ENCODE data around the gene KDSR. TPM values are rescaled to one million over a fixed set of nuclear protein-coding genes. Genes with fewer than 3 reads are reported as not detected.
A peak's percentile ranks its signal among the peaks of the same experiment; 100 is the strongest.

Gene KDSR
- total and polyA plus RNA-seq, 10 donors = 5.7 to 42.2 (median 32.6) TPM

- DNase-seq = no peak
- TF ChIP-seq, protein P1, sequence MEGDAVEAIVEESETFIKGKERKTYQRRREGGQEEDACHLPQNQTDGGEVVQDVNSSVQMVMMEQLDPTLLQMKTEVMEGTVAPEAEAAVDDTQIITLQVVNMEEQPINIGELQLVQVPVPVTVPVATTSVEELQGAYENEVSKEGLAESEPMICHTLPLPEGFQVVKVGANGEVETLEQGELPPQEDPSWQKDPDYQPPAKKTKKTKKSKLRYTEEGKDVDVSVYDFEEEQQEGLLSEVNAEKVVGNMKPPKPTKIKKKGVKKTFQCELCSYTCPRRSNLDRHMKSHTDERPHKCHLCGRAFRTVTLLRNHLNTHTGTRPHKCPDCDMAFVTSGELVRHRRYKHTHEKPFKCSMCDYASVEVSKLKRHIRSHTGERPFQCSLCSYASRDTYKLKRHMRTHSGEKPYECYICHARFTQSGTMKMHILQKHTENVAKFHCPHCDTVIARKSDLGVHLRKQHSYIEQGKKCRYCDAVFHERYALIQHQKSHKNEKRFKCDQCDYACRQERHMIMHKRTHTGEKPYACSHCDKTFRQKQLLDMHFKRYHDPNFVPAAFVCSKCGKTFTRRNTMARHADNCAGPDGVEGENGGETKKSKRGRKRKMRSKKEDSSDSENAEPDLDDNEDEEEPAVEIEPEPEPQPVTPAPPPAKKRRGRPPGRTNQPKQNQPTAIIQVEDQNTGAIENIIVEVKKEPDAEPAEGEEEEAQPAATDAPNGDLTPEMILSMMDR (IDR thresholded peaks at IDR 0.05 in 8 of 11, conservative IDR thresholded peaks at IDR 0.05 in 3 of 11) = no peak
- TF ChIP-seq POLR2AphosphoS5 (IDR thresholded peaks at IDR 0.05) = no peak
- TF ChIP-seq POLR2A (IDR thresholded peaks at IDR 0.05) = no peak
- Histone ChIP-seq H3K27me3 (replicated peaks in 1 of 7) (no peaks in the 10 kb centered on the region), H3K9me3 (no peaks in the 10 kb centered on the region), H3K36me3 (peaks cover 0 to 16% (median 2%) of the 10 kb centered on the region in 6 donors), H3K4me3 (no peak overlapping the region), H3K4me1 (peaks cover 67 to 100% (median 94%) of the 10 kb centered on the region in 6 donors), H3K27ac (peak overlapping the region in 7 of 8 donors; percentile 1 to 82 (median 65))
- intact Hi-C loops (cut with DNase I; ENCODE audit: low total_unique reads) = no loop called here
- WGBS, 5 donors = 30 to 41% (median 36%) methylated on average over 3 of the region's 3 CpGs
Measured at GRCh38 chr18:63303547-63303946, 63.5 kb downstream of the KDSR start.

GRCh38 chr18:63302636-63303405 is 64.2 kb downstream of the KDSR start:
- no peak for DNase-seq
- TF ChIP-seq, protein P1 (IDR thresholded peaks at IDR 0.05 in 8 of 11, conservative IDR thresholded peaks at IDR 0.05 in 3 of 11) = no peak
- TF ChIP-seq POLR2A (IDR thresholded peaks at IDR 0.05) (no peak), POLR2AphosphoS5 (IDR thresholded peaks at IDR 0.05) (no peak)
- Histone ChIP-seq H3K9me3 (no peaks in the 10 kb centered on the region), H3K27ac (peak overlapping the region; percentile 15 to 82 (median 62)), H3K27me3 (replicated peaks in 1 of 7) (no peaks in the 10 kb centered on the region), H3K4me1 (peaks cover 64 to 100% (median 94%) of the 10 kb centered on the region in 6 donors), H3K4me3 (no peak overlapping the region), H3K36me3 (peaks cover 0 to 22% (median 2%) of the 10 kb centered on the region in 6 donors)
- intact Hi-C loops (cut with DNase I; ENCODE audit: low total_unique reads) = no loop called here
- 42 to 47% (median 44%) methylated on average over 5 of the region's 5 CpGs for WGBS, 5 donors

GRCh38 chr18:63302220-63302619 is 64.8 kb downstream of the KDSR start:
- peaks cover 58 to 100% (median 94%) of the 10 kb centered on the region in 6 donors for H3K4me1 ChIP-seq
- DNase-seq = no peak
- peaks cover 0 to 28% (median 2%) of the 10 kb centered on the region in 6 donors for H3K36me3 ChIP-seq
- H3K4me3 ChIP-seq = no peak overlapping the region
- intact Hi-C loops (cut with DNase I; ENCODE audit: low total_unique reads) = no loop called here
- 42 to 68% (median 49%) methylated on average over 4 of the region's 4 CpGs for WGBS, 5 donors
- H3K27me3 ChIP-seq (replicated peaks in 1 of 7) = no peaks in the 10 kb centered on the region
- peak overlapping the region; percentile 1 to 82 (median 62) for H3K27ac ChIP-seq
- H3K9me3 ChIP-seq = no peaks in the 10 kb centered on the region
- no peak for TF ChIP-seq POLR2A (IDR thresholded peaks at IDR 0.05)
- TF ChIP-seq, protein P1 (IDR thresholded peaks at IDR 0.05 in 8 of 11, conservative IDR thresholded peaks at IDR 0.05 in 3 of 11) = no peak
- TF ChIP-seq POLR2AphosphoS5 (IDR thresholded peaks at IDR 0.05) = no peak

- Histone ChIP-seq H3K9me3 (no peaks in the 10 kb centered on the region), H3K4me1 (peaks cover 50 to 99% (median 90%) of the 10 kb centered on the region in 6 donors), H3K4me3 (peak overlapping the region in 1 of 8 donors; percentile 11), H3K27ac (peak overlapping the region in 5 of 8 donors; percentile 22 to 82 (median 72)), H3K27me3 (replicated peaks in 1 of 7) (no peaks in the 10 kb centered on the region), H3K36me3 (peaks cover 0 to 36% (median 2%) of the 10 kb centered on the region in 6 donors)
- DNase-seq = no peak
- 66 to 86% (median 67%) methylated on average over 9 of the region's 9 CpGs for WGBS, 5 donors
- TF ChIP-seq POLR2A (IDR thresholded peaks at IDR 0.05) (no peak), POLR2AphosphoS5 (IDR thresholded peaks at IDR 0.05) (peak in 1 of 3 donors; percentile 4)
- intact Hi-C loops (cut with DNase I; ENCODE audit: low total_unique reads) = no loop called here
Measured at GRCh38 chr18:63301434-63301833, 65.6 kb downstream of the KDSR start.
